Astrocyte (in vitro differentiated cells and primary cell): Measurements from ENCODE around the gene GPR153. TPM values are rescaled to one million over a fixed set of nuclear protein-coding genes. Genes with fewer than 3 reads are reported as not detected.

Source experiments
- DNase-seq: peaks from one replicate; pipeline ENCODE4 v3.0.0-alpha.2; 2010; ENCODE audit warnings: low read depth
- FAIRE-seq: peaks from 2 replicates; lab custom pipeline; 2011; peaks lifted over from hg19 to GRCh38; lab: Jason Lieb, UNC
- H2AFZ ChIP-seq: 2 replicates; pipeline ENCODE4 v1.6.0; 2012; ENCODE audit warnings: low read depth, low read length, inconsistent platforms
- H3K27ac ChIP-seq: 2 replicates; pipeline ENCODE4 v1.5.1; 2011; ENCODE audit warnings: low read depth, low read length, inconsistent platforms
- H3K27me3 ChIP-seq: 2 replicates; pipeline ENCODE4 v1.6.0; 2011; ENCODE audit warnings: low read length, inconsistent platforms; ENCODE audit not compliant: insufficient read depth
- H3K36me3 ChIP-seq: 2 replicates; pipeline ENCODE4 v1.5.1; 2011; ENCODE audit warnings: low read length, inconsistent platforms; ENCODE audit not compliant: insufficient read depth
- H3K4me1 ChIP-seq: 2 replicates; pipeline ENCODE4 v1.5.1; 2011; ENCODE audit warnings: low read length, inconsistent platforms; ENCODE audit not compliant: insufficient read depth
- H3K4me2 ChIP-seq: 2 replicates; pipeline ENCODE4 v1.6.0; 2012; ENCODE audit warnings: low read length, inconsistent platforms
- H3K4me3 ChIP-seq: 2 replicates; pipeline ENCODE4 v1.5.1; 2011; ENCODE audit warnings: low read depth, mild to moderate bottlenecking, low read length, inconsistent platforms; ENCODE audit not compliant: insufficient read depth
- H3K79me2 ChIP-seq: 2 replicates; pipeline ENCODE4 v1.6.0; 2012; ENCODE audit warnings: mild to moderate bottlenecking, low read length, inconsistent platforms; ENCODE audit not compliant: insufficient read depth
- H3K9ac ChIP-seq: 2 replicates; pipeline ENCODE4 v1.6.0; 2012; ENCODE audit warnings: mild to moderate bottlenecking, low read length, inconsistent platforms
- H3K9me3 ChIP-seq: 2 replicates; pipeline ENCODE4 v1.5.1; 2012; ENCODE audit warnings: low read depth, mild to moderate bottlenecking, low read length, inconsistent platforms; ENCODE audit not compliant: insufficient read depth
- H4K20me1 ChIP-seq: 2 replicates; pipeline ENCODE4 v1.6.0; 2012; ENCODE audit warnings: low read length, inconsistent platforms; ENCODE audit not compliant: insufficient read depth
- H3K27ac Mint-ChIP-seq: one replicate; pipeline ENCODE4 v1.8.0; 2021; ENCODE audit warnings: mild to moderate bottlenecking, mixed read lengths; ENCODE audit not compliant: unreplicated experiment
- H3K27me3 Mint-ChIP-seq: one replicate; pipeline ENCODE4 v1.8.0; 2021; ENCODE audit warnings: low read depth, mixed read lengths; ENCODE audit not compliant: unreplicated experiment
- H3K36me3 Mint-ChIP-seq: one replicate; pipeline ENCODE4 v1.8.0; 2021; ENCODE audit warnings: low read depth, mixed read lengths; ENCODE audit not compliant: unreplicated experiment
- H3K4me1 Mint-ChIP-seq: one replicate; pipeline ENCODE4 v1.8.0; 2021; ENCODE audit warnings: low read depth, mixed read lengths; ENCODE audit not compliant: unreplicated experiment
- H3K4me3 Mint-ChIP-seq: one replicate; pipeline ENCODE4 v1.8.0; 2021; ENCODE audit warnings: mild to moderate bottlenecking, moderate library complexity, mixed read lengths; ENCODE audit not compliant: unreplicated experiment
- H3K9me3 Mint-ChIP-seq: one replicate; pipeline ENCODE4 v1.8.0; 2021; ENCODE audit warnings: mild to moderate bottlenecking, mixed read lengths; ENCODE audit not compliant: unreplicated experiment
- CTCF ChIP-seq: IDR thresholded peaks from 2 replicates; pipeline ENCODE4 v1.5.1; 2011; ENCODE audit warnings: low read depth, mild to moderate bottlenecking, inconsistent platforms, low read length, moderate library complexity; ENCODE audit not compliant: insufficient read depth
- EZH2 ChIP-seq: IDR thresholded peaks from 2 replicates; pipeline ENCODE4 v1.6.1; 2012; ENCODE audit warnings: mild to moderate bottlenecking, low read length, inconsistent platforms; ENCODE audit not compliant: insufficient read depth
- total RNA-seq: library from RNA; stranded (reverse); gene quantifications from 2 replicates; pipeline ENCODE4 v1.2.1, GENCODE V29; 2021

The GPR153 gene
- total RNA-seq, 1 donor from 2014 or later, result 3.0 TPM

- TF ChIP-seq EZH2, result no peak
- Mint-ChIP-seq H3K27me3 (no peaks in the 10 kb centered on the region), H3K27ac (no peak overlapping the region), H3K4me1 (peaks cover 15% of the 10 kb centered on the region), H3K36me3 (no peaks in the 10 kb centered on the region), H3K4me3 (no peak overlapping the region), H3K9me3 (no peaks in the 10 kb centered on the region)
- Histone ChIP-seq H3K79me2 (no peaks in the 10 kb centered on the region), H2AFZ (no peak overlapping the region), H3K27me3 (no peaks in the 10 kb centered on the region), H3K4me1 (peaks cover 18% of the 10 kb centered on the region), H3K4me3 (no peak overlapping the region), H4K20me1 (peaks cover 21% of the 10 kb centered on the region), H3K27ac (no peak overlapping the region), H3K9ac (no peak overlapping the region), H3K36me3 (no peaks in the 10 kb centered on the region), H3K9me3 (no peaks in the 10 kb centered on the region), H3K4me2 (no peak overlapping the region)
- no peak for DNase-seq
- no peak for FAIRE-seq
Observed at GRCh38 chr1:6266641-6267040, 5.7 kb upstream of the GPR153 start.

GRCh38 chr1:6265151-6265550 is 4.3 kb upstream of the GPR153 start:
- Histone ChIP-seq H3K4me1 (peaks cover 16% of the 10 kb centered on the region), H3K9ac (no peak overlapping the region), H3K27ac (no peak overlapping the region), H4K20me1 (peaks cover 21% of the 10 kb centered on the region), H3K4me3 (no peak overlapping the region), H3K36me3 (no peaks in the 10 kb centered on the region), H3K9me3 (no peaks in the 10 kb centered on the region), H2AFZ (no peak overlapping the region), H3K4me2 (no peak overlapping the region), H3K27me3 (no peaks in the 10 kb centered on the region), H3K79me2 (no peaks in the 10 kb centered on the region)
- DNase-seq (no peak), FAIRE-seq (no peak)
- H3K4me1 Mint-ChIP-seq, result peaks cover 9% of the 10 kb centered on the region
- no peaks in the 10 kb centered on the region for H3K36me3 Mint-ChIP-seq
- H3K4me3 Mint-ChIP-seq, result no peak overlapping the region
- H3K27ac Mint-ChIP-seq, result no peak overlapping the region
- no peaks in the 10 kb centered on the region for H3K27me3 Mint-ChIP-seq
- no peaks in the 10 kb centered on the region for H3K9me3 Mint-ChIP-seq
- TF ChIP-seq CTCF, result no peak
- no peak for TF ChIP-seq EZH2

GRCh38 chr1:6263716-6264115 is 2.8 kb upstream of the GPR153 start:
- Histone ChIP-seq H3K9ac (no peak overlapping the region), H3K4me1 (peaks cover 16% of the 10 kb centered on the region), H3K4me2 (no peak overlapping the region), H3K27me3 (no peaks in the 10 kb centered on the region), H3K36me3 (no peaks in the 10 kb centered on the region), H3K4me3 (no peak overlapping the region), H2AFZ (no peak overlapping the region), H4K20me1 (peaks cover 17% of the 10 kb centered on the region), H3K27ac (no peak overlapping the region), H3K79me2 (no peaks in the 10 kb centered on the region), H3K9me3 (no peaks in the 10 kb centered on the region)
- TF ChIP-seq CTCF, result no peak
- TF ChIP-seq EZH2, result no peak
- DNase-seq (no peak), FAIRE-seq (no peak)
- Mint-ChIP-seq H3K27ac (no peak overlapping the region), H3K4me1 (peaks cover 9% of the 10 kb centered on the region), H3K9me3 (no peaks in the 10 kb centered on the region), H3K36me3 (no peaks in the 10 kb centered on the region), H3K4me3 (no peak overlapping the region), H3K27me3 (peaks cover 9% of the 10 kb centered on the region)
